Immature natural killer cell (primary cell): ENCODE results near the gene TUBGCP3. TPM values are rescaled to one million over a fixed set of nuclear protein-coding genes. Genes with fewer than 3 reads are reported as not detected.
A peak's percentile ranks its signal among the peaks of the same experiment; 100 is the strongest.
"Not testable (repeated sequence)": the region's sequence is repeated elsewhere in the genome, so short reads cannot be mapped to it uniquely, and the experiment has no call there.

ENCODE experiments used
- DNase-seq, 3 donors: peaks; one replicate each; pipeline ENCODE4 v3.0.0; 2022; ENCODE audit warnings: mixed read lengths in 1 of 3
- H3K27ac Mint-ChIP-seq, 6 donors: one replicate each; pipeline ENCODE4 v1.8.0; 2020; ENCODE audit warnings: mixed read lengths in 6 of 6, mild to moderate bottlenecking in 5 of 6, inconsistent platforms in 4 of 6, moderate library complexity in 3 of 6
- H3K27me3 Mint-ChIP-seq, 3 donors: one replicate each; pipeline ENCODE4 v1.8.0; 2020 to 2021; ENCODE audit warnings: low read depth in 3 of 3, mild to moderate bottlenecking in 3 of 3, mixed read lengths in 3 of 3, moderate library complexity in 3 of 3, inconsistent platforms in 1 of 3
- H3K36me3 Mint-ChIP-seq, 3 donors: one replicate each; pipeline ENCODE4 v1.8.0; 2020; ENCODE audit warnings: mixed read lengths in 3 of 3, inconsistent platforms in 2 of 3, mild to moderate bottlenecking in 2 of 3
- H3K4me1 Mint-ChIP-seq, 2 donors: one replicate each; pipeline ENCODE4 v1.8.0; 2020; ENCODE audit warnings: inconsistent platforms in 2 of 2, mild to moderate bottlenecking in 2 of 2, mixed read lengths in 2 of 2, moderate library complexity in 1 of 2
- H3K4me3 Mint-ChIP-seq, 5 donors: one replicate each; pipeline ENCODE4 v1.8.0; 2020; ENCODE audit warnings: mild to moderate bottlenecking in 5 of 5, mixed read lengths in 5 of 5, inconsistent platforms in 3 of 5, moderate library complexity in 3 of 5
- H3K9me3 Mint-ChIP-seq, 6 donors: one replicate each; pipeline ENCODE4 v1.8.0; 2020; ENCODE audit warnings: mild to moderate bottlenecking in 6 of 6, mixed read lengths in 6 of 6, inconsistent platforms in 4 of 6, moderate library complexity in 3 of 6
- polyA plus RNA-seq, 3 donors: library from polyadenylated mRNA; unstranded; fragments of 300-500 nt; fragmentation: Illumina TruSeq; gene quantifications; one replicate each; pipeline ENCODE4 v1.2.3, GENCODE V29; 2021

The TUBGCP3 gene
- polyA plus RNA-seq, 3 donors from 2014 or later = 12.3 to 20.5 (median 18.3) TPM

GRCh38 chr13:112522578-112522977, 65.4 kb downstream of the TUBGCP3 start:
- Mint-ChIP-seq H3K9me3 (no peaks in the 10 kb centered on the region), H3K27ac (no peak overlapping the region)

GRCh38 chr13:112521073-112521685, 66.8 kb downstream of the TUBGCP3 start:
- Mint-ChIP-seq H3K4me1 (no peaks in the 10 kb centered on the region), H3K27me3 (no peaks in the 10 kb centered on the region), H3K36me3 (peaks cover 12 to 23% (median 17%) of the 10 kb centered on the region in 3 donors), H3K9me3 (no peaks in the 10 kb centered on the region), H3K4me3 (no peak overlapping the region), H3K27ac (no peak overlapping the region)
- DNase-seq = no peak

More at GRCh38 chr13:112522578-112522977, 65.4 kb downstream of the TUBGCP3 start:
- H3K27me3 Mint-ChIP-seq = no peaks in the 10 kb centered on the region
- peaks cover 11 to 16% (median 12%) of the 10 kb centered on the region in 3 donors for H3K36me3 Mint-ChIP-seq
- no peak for DNase-seq
- no peak overlapping the region for H3K4me3 Mint-ChIP-seq
- no peaks in the 10 kb centered on the region for H3K4me1 Mint-ChIP-seq

GRCh38 chr13:112519517-112520060, 68.4 kb downstream of the TUBGCP3 start:
- H3K27me3 Mint-ChIP-seq = no peaks in the 10 kb centered on the region
- no peaks in the 10 kb centered on the region for H3K9me3 Mint-ChIP-seq
- no peaks in the 10 kb centered on the region for H3K4me1 Mint-ChIP-seq
- no peak overlapping the region for H3K27ac Mint-ChIP-seq
- H3K36me3 Mint-ChIP-seq = peaks cover 20 to 35% (median 22%) of the 10 kb centered on the region in 3 donors
- DNase-seq = no peak
- H3K4me3 Mint-ChIP-seq = no peak overlapping the region

- Mint-ChIP-seq H3K9me3 (no peaks in the 10 kb centered on the region), H3K4me3 (no peak overlapping the region), H3K36me3 (peaks cover 12 to 44% (median 24%) of the 10 kb centered on the region in 3 donors), H3K4me1 (peaks cover 2 to 7% of the 10 kb centered on the region in 2 donors), H3K27me3 (no peaks in the 10 kb centered on the region), H3K27ac (peak overlapping the region in 1 of 6 donors; percentile 44)
- DNase-seq = no peak
Measured at GRCh38 chr13:112516218-112516617, 71.7 kb downstream of the TUBGCP3 start.

- Mint-ChIP-seq H3K4me1 (peaks cover 10 to 24% of the 10 kb centered on the region in 2 donors), H3K27me3 (no peaks in the 10 kb centered on the region), H3K27ac (no peak overlapping the region), H3K4me3 (no peak overlapping the region), H3K9me3 (no peaks in the 10 kb centered on the region), H3K36me3 (peaks cover 13 to 45% (median 21%) of the 10 kb centered on the region in 3 donors)
- DNase-seq = no peak
Measured at GRCh38 chr13:112513761-112514160, 74.2 kb downstream of the TUBGCP3 start.

GRCh38 chr13:112510987-112511685, 76.8 kb downstream of the TUBGCP3 start:
- H3K9me3 Mint-ChIP-seq = no peaks in the 10 kb centered on the region
- no peak overlapping the region for H3K4me3 Mint-ChIP-seq
- H3K27me3 Mint-ChIP-seq = no peaks in the 10 kb centered on the region
- peaks cover 7 to 36% (median 27%) of the 10 kb centered on the region in 3 donors for H3K36me3 Mint-ChIP-seq
- peaks cover 10 to 24% of the 10 kb centered on the region in 2 donors for H3K4me1 Mint-ChIP-seq
- H3K27ac Mint-ChIP-seq = peak overlapping the region in 5 of 6 donors; percentile 31 to 76 (median 40)
- peak in 1 of 3 donors; percentile 9 for DNase-seq

- H3K4me1 Mint-ChIP-seq = peaks cover 10 to 24% of the 10 kb centered on the region in 2 donors
- H3K4me3 Mint-ChIP-seq = no peak overlapping the region
- H3K27ac Mint-ChIP-seq = no peak overlapping the region
- H3K27me3 Mint-ChIP-seq = peaks cover 0 to 2% (median 0%) of the 10 kb centered on the region in 3 donors
- H3K36me3 Mint-ChIP-seq = peaks cover 10 to 39% (median 27%) of the 10 kb centered on the region in 3 donors
- no peaks in the 10 kb centered on the region for H3K9me3 Mint-ChIP-seq
- no peak for DNase-seq
Measured at GRCh38 chr13:112510002-112510780, 77.8 kb downstream of the TUBGCP3 start.

GRCh38 chr13:112509190-112509589, 78.8 kb downstream of the TUBGCP3 start:
- DNase-seq = no peak
- Mint-ChIP-seq H3K36me3 (peaks cover 13 to 39% (median 28%) of the 10 kb centered on the region in 3 donors), H3K27me3 (peaks cover 0 to 2% (median 0%) of the 10 kb centered on the region in 3 donors), H3K4me3 (no peak overlapping the region), H3K9me3 (no peaks in the 10 kb centered on the region), H3K4me1 (peaks cover 10 to 24% of the 10 kb centered on the region in 2 donors), H3K27ac (no peak overlapping the region)

- Mint-ChIP-seq H3K27me3 (peaks cover 0 to 2% (median 0%) of the 10 kb centered on the region in 3 donors), H3K4me3 (no peak overlapping the region), H3K9me3 (no peaks in the 10 kb centered on the region), H3K27ac (no peak overlapping the region), H3K4me1 (peaks cover 7 to 16% of the 10 kb centered on the region in 2 donors), H3K36me3 (peaks cover 20 to 47% (median 37%) of the 10 kb centered on the region in 3 donors)
- DNase-seq = no peak
Measured at GRCh38 chr13:112506046-112506445, 81.9 kb downstream of the TUBGCP3 start.

- H3K9me3 Mint-ChIP-seq = no peaks in the 10 kb centered on the region
- no peak overlapping the region for H3K27ac Mint-ChIP-seq
- no peak overlapping the region for H3K4me3 Mint-ChIP-seq
- peaks cover 6 to 33% (median 18%) of the 10 kb centered on the region in 3 donors for H3K36me3 Mint-ChIP-seq
- DNase-seq = no peak
- H3K4me1 Mint-ChIP-seq = no peaks in the 10 kb centered on the region
- peaks cover 0 to 2% (median 0%) of the 10 kb centered on the region in 3 donors for H3K27me3 Mint-ChIP-seq
Measured at GRCh38 chr13:112496166-112496565, 91.8 kb downstream of the TUBGCP3 start.

GRCh38 chr13:112495465-112495864, 92.5 kb downstream of the TUBGCP3 start:
- Mint-ChIP-seq H3K36me3 (peaks cover 6 to 30% (median 18%) of the 10 kb centered on the region in 3 donors), H3K27me3 (peaks cover 0 to 2% (median 0%) of the 10 kb centered on the region in 3 donors), H3K4me1 (no peaks in the 10 kb centered on the region), H3K4me3 (no peak overlapping the region), H3K9me3 (no peaks in the 10 kb centered on the region), H3K27ac (no peak overlapping the region)
- no peak for DNase-seq

- Mint-ChIP-seq H3K36me3 (peaks cover 11 to 22% (median 17%) of the 10 kb centered on the region in 3 donors), H3K4me3 (no peak overlapping the region), H3K27me3 (no peaks in the 10 kb centered on the region), H3K4me1 (no peaks in the 10 kb centered on the region), H3K9me3 (no peaks in the 10 kb centered on the region), H3K27ac (peak overlapping the region in 1 of 6 donors; percentile 60)
- DNase-seq = no peak
Measured at GRCh38 chr13:112489199-112489598, 98.8 kb downstream of the TUBGCP3 start.

GRCh38 chr13:112488343-112489050, 99.5 kb downstream of the TUBGCP3 start:
- DNase-seq, H3K9me3 Mint-ChIP-seq, H3K27me3 Mint-ChIP-seq, H3K4me3 Mint-ChIP-seq, H3K27ac Mint-ChIP-seq, H3K4me1 Mint-ChIP-seq: not testable (repeated sequence)
- peaks cover 11 to 25% (median 17%) of the 10 kb centered on the region in 3 donors for H3K36me3 Mint-ChIP-seq
